ENCODE results near the gene MAT2B.

DNA sequence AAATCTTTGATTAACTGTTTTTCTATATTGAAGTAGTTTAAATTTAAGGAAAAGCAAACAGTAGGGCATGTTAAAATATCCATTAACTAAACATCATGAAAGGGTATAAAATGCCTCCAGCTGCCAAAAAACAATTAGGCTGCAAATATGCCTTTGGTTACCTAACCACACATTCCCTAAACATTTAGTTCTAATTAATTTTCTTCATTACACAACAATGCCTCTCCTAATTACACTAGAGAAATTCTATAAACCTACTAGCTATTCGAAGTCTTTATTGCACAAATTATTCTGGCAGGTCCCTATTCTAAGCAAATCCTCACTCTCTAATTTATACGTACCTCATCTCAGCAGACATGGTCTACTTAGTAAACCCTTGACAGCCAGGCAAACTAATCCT, 37.4 kb downstream of the MAT2B start:
- TF ChIP-seq, protein P1, sequence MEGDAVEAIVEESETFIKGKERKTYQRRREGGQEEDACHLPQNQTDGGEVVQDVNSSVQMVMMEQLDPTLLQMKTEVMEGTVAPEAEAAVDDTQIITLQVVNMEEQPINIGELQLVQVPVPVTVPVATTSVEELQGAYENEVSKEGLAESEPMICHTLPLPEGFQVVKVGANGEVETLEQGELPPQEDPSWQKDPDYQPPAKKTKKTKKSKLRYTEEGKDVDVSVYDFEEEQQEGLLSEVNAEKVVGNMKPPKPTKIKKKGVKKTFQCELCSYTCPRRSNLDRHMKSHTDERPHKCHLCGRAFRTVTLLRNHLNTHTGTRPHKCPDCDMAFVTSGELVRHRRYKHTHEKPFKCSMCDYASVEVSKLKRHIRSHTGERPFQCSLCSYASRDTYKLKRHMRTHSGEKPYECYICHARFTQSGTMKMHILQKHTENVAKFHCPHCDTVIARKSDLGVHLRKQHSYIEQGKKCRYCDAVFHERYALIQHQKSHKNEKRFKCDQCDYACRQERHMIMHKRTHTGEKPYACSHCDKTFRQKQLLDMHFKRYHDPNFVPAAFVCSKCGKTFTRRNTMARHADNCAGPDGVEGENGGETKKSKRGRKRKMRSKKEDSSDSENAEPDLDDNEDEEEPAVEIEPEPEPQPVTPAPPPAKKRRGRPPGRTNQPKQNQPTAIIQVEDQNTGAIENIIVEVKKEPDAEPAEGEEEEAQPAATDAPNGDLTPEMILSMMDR (IDR thresholded peaks at IDR 0.05), result no peak
- TF ChIP-seq EZH2 (IDR thresholded peaks at IDR 0.05; ENCODE audit: borderline replicate concordance, insufficient read depth, low read depth, low read length, poor library complexity, severe bottlenecking), result no peak

All from B cell (primary cell).